Neural crest cell (in vitro differentiated cells): ENCODE measurements around the gene CLCN7. TPM values are rescaled to one million over a fixed set of nuclear protein-coding genes. Genes with fewer than 3 reads are reported as not detected.
A peak's percentile ranks its signal among the peaks of the same experiment; 100 is the strongest.

ENCODE experiments used
- DNase-seq: peaks from one replicate; pipeline ENCODE4 v3.0.0; 2021; ENCODE audit warnings: low read depth, mixed read lengths, low spot score
- H3K27ac Mint-ChIP-seq: one replicate; pipeline ENCODE4 v1.8.0; 2021; ENCODE audit warnings: mild to moderate bottlenecking, mixed read lengths; ENCODE audit not compliant: unreplicated experiment
- H3K27me3 Mint-ChIP-seq: 2 replicates; pipeline ENCODE4 v1.8.0; 2021; ENCODE audit warnings: low read depth, mild to moderate bottlenecking, mixed read lengths
- H3K36me3 Mint-ChIP-seq: 2 replicates; pipeline ENCODE4 v1.8.0; 2021; ENCODE audit warnings: low read depth, mild to moderate bottlenecking, mixed read lengths
- H3K4me1 Mint-ChIP-seq: 2 replicates; pipeline ENCODE4 v1.8.0; 2021; ENCODE audit warnings: mixed read lengths
- H3K4me3 Mint-ChIP-seq: one replicate; pipeline ENCODE4 v1.8.0; 2021; ENCODE audit warnings: mild to moderate bottlenecking, mixed read lengths
- H3K9me3 Mint-ChIP-seq: 2 replicates; pipeline ENCODE4 v1.8.0; 2021; ENCODE audit warnings: mixed read lengths
- CTCF ChIP-seq: fragments of 200-600 bp; sonication (generic); conservative IDR thresholded peaks from 2 replicates; pipeline ENCODE4 v1.5.0; 2021; ENCODE audit warnings: antibody characterized with exemption, mild to moderate bottlenecking
- total RNA-seq: library from RNA; stranded (reverse); gene quantifications from 2 replicates; pipeline ENCODE4 v1.2.1, GENCODE V29; 2021

CLCN7 gene
- total RNA-seq, 1 donor from 2014 or later: 82.4 TPM

DNA sequence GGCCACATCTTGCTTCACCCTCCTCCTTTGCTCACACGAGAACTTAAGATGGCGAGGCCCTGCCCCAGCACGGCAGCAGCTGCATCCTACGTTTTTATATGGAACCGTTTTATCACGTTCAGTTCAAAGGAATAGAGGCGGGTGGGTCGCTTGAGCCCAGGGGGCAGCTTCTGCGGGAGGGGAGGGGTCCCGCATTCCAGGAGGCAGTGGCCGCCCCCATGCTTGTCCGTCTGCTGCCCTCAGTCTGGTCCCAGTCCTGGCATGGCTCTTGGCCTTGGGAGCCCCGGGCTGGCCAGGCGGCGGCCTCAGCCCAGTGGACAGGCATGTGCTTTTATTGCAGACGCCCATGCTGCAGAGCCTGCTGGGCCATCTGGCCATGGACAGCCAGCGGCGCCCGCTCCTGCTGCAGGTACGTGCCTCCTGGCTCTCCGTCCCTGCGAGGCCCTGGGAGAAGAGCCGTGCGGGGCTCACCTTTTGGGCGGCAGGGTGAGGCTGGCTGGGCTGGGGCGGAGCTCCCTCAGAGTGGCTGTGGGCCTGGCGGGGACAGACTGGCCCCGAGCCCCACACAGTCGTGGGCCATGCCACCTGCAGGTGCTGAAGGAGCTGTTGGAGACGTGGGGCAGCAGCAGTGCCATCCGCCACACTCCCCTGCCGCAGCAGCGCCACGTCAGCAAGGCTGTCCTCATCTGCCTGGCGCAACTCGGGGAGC is 25.1 kb upstream of the CLCN7 start:
- TF ChIP-seq CTCF: no peak
- Mint-ChIP-seq H3K4me1 (no peaks in the 10 kb centered on the region), H3K27ac (no peak overlapping the region), H3K4me3 (no peak overlapping the region), H3K9me3 (no peaks in the 10 kb centered on the region), H3K36me3 (peaks cover 3% of the 10 kb centered on the region), H3K27me3 (no peaks in the 10 kb centered on the region)
- DNase-seq: no peak

- H3K4me3 Mint-ChIP-seq: no peak overlapping the region
- TF ChIP-seq CTCF: no peak
- DNase-seq: no peak
- H3K36me3 Mint-ChIP-seq: peaks cover 3% of the 10 kb centered on the region
- H3K27ac Mint-ChIP-seq: no peak overlapping the region
- peaks cover 5% of the 10 kb centered on the region for H3K4me1 Mint-ChIP-seq
- H3K9me3 Mint-ChIP-seq: no peaks in the 10 kb centered on the region
- no peaks in the 10 kb centered on the region for H3K27me3 Mint-ChIP-seq
Measured at GRCh38 chr16:1498899-1499676, 24.3 kb upstream of the CLCN7 start.

- no peak for TF ChIP-seq CTCF
- no peaks in the 10 kb centered on the region for H3K27me3 Mint-ChIP-seq
- no peaks in the 10 kb centered on the region for H3K9me3 Mint-ChIP-seq
- no peak overlapping the region for H3K27ac Mint-ChIP-seq
- H3K4me1 Mint-ChIP-seq: peaks cover 16% of the 10 kb centered on the region
- peak overlapping the region; percentile 56 for H3K4me3 Mint-ChIP-seq
- H3K36me3 Mint-ChIP-seq: no peaks in the 10 kb centered on the region
- no peak for DNase-seq
Measured at GRCh38 chr16:1497014-1497598, 22.3 kb upstream of the CLCN7 start.

- no peak for DNase-seq
- Mint-ChIP-seq H3K36me3 (no peaks in the 10 kb centered on the region), H3K9me3 (no peaks in the 10 kb centered on the region), H3K27me3 (no peaks in the 10 kb centered on the region), H3K27ac (peak overlapping the region; percentile 27), H3K4me3 (peak overlapping the region; percentile 56), H3K4me1 (peaks cover 16% of the 10 kb centered on the region)
- no peak for TF ChIP-seq CTCF
Measured at GRCh38 chr16:1496464-1496863, 21.6 kb upstream of the CLCN7 start.

GRCh38 chr16:1495889-1496262 is 21.0 kb upstream of the CLCN7 start:
- no peaks in the 10 kb centered on the region for H3K27me3 Mint-ChIP-seq
- H3K4me3 Mint-ChIP-seq: no peak overlapping the region
- no peak for DNase-seq
- no peak overlapping the region for H3K27ac Mint-ChIP-seq
- no peaks in the 10 kb centered on the region for H3K9me3 Mint-ChIP-seq
- H3K4me1 Mint-ChIP-seq: peaks cover 16% of the 10 kb centered on the region
- no peaks in the 10 kb centered on the region for H3K36me3 Mint-ChIP-seq
- TF ChIP-seq CTCF: no peak
